Kidney (tissue), 14 donors: ENCODE data around the gene PBX3. TPM values are rescaled to one million over a fixed set of nuclear protein-coding genes. Genes with fewer than 3 reads are reported as not detected.
A peak's percentile ranks its signal among the peaks of the same experiment; 100 is the strongest.

Experiments used
- DNase-seq, 5 donors: peaks; one replicate each; pipeline ENCODE4 v3.0.0-alpha.2; 2013 to 2020
- FAIRE-seq: peaks from 2 replicates; lab custom pipeline; 2012; peaks lifted over from hg19 to GRCh38; lab: Jason Lieb, UNC
- H3K27ac ChIP-seq, 2 donors: one replicate each; pipeline ENCODE4 v1.7.0; 2013; ENCODE audit warnings: low read depth in 2 of 2, low read length in 2 of 2, inconsistent platforms in 1 of 2
- H3K27me3 ChIP-seq: one replicate; pipeline ENCODE4 v1.7.1; 2013; ENCODE audit warnings: low read length, inconsistent platforms; ENCODE audit not compliant: control insufficient read depth, insufficient read depth
- H3K36me3 ChIP-seq, 3 donors: one replicate each; pipeline versions ENCODE4 v1.7.0 to v1.7.1; 2013; ENCODE audit warnings: low read length in 3 of 3, control low read depth in 1 of 3, inconsistent platforms in 1 of 3; ENCODE audit not compliant: insufficient read depth in 3 of 3, control insufficient read depth in 2 of 3
- H3K4me1 ChIP-seq, 3 donors: one replicate each; pipeline versions ENCODE4 v1.7.0 to v1.7.1; 2013; ENCODE audit warnings: low read length in 3 of 3, inconsistent platforms in 1 of 3, low read depth in 1 of 3; ENCODE audit not compliant: control insufficient read depth in 2 of 3, insufficient read depth in 2 of 3
- H3K4me3 ChIP-seq, 3 donors: one replicate each; pipeline versions ENCODE4 v1.7.0 to v1.8.1; 2013; ENCODE audit warnings: low read length in 3 of 3, control low read depth in 1 of 3, inconsistent platforms in 1 of 3
- H3K9ac ChIP-seq, 3 donors: one replicate each; pipeline versions ENCODE4 v1.7.0 to v1.7.1; 2013; ENCODE audit warnings: low read length in 3 of 3, control low read depth in 1 of 3, inconsistent platforms in 1 of 3
- H3K9me3 ChIP-seq, 3 donors: one replicate each; pipeline versions ENCODE4 v1.7.0 to v1.7.1; 2013; ENCODE audit warnings: low read length in 3 of 3, control low read depth in 1 of 3, inconsistent platforms in 1 of 3; ENCODE audit not compliant: control insufficient read depth in 2 of 3, insufficient read depth in 1 of 3
- CTCF ChIP-seq: IDR thresholded peaks from 3 replicates; pipeline ENCODE4 v1.5.1; 2012; ENCODE audit warnings: mild to moderate bottlenecking, moderate library complexity, borderline replicate concordance; ENCODE audit not compliant: insufficient read depth; ENCODE audit errors: extremely low read depth
- intact Hi-C: fragments of 100-400 bp; cut with DNase I; formaldehyde crosslinking; loops from one replicate; pipeline ENCODE4 v1.11.1; 2022
- polyA plus RNA-seq: library from polyadenylated mRNA; stranded (reverse); fragments of 350-450 nt; fragmentation: Illumina TruSeq; extraction: RNeasy Lipid Tissue Mini Kit (QIAGEN cat#74804); gene quantifications from one replicate; pipeline ENCODE4 v1.2.3, GENCODE V29; 2014; ENCODE audit warnings: low read depth, low replicate concordance; ENCODE audit not compliant: insufficient read depth
- total RNA-seq: library from RNA; stranded (reverse); fragmentation: NEBNext Ultra II Directional; extraction: Animal tissue kit (Norgen Biotek cat#: 25700); gene quantifications from one replicate; pipeline ENCODE4 v1.2.1, GENCODE V29; 2021
- donor health status: control.
- donor health status: control.
- donor health status: control.
- donor health status: control.
- donor health status: control.
- donor health status: DM: yes; HTN: yes; CAD: no.
- donor health status: Normal renal cell carcinoma (clear cell type).

The PBX3 gene
- total and polyA plus RNA-seq, 2 donors from 2014 or later, result 10.2 to 23.6 TPM

GRCh38 chr9:125761676-125762450 lies 14.7 kb downstream of the PBX3 start:
- Histone ChIP-seq H3K4me1 (peaks cover 0 to 5% (median 2%) of the 10 kb centered on the region in 3 donors), H3K9ac (no peak overlapping the region), H3K36me3 (no peaks in the 10 kb centered on the region), H3K27ac (no peak overlapping the region), H3K27me3 (no peaks in the 10 kb centered on the region), H3K9me3 (no peaks in the 10 kb centered on the region), H3K4me3 (no peak overlapping the region)
- DNase-seq (no peak), FAIRE-seq (no peak)
- TF ChIP-seq CTCF, result no peak
- intact Hi-C loops, result no loop called here

GRCh38 chr9:125763394-125763801 lies 16.2 kb downstream of the PBX3 start:
- DNase-seq, result peak in 4 of 5 donors; percentile 52 to 84 (median 71)
- intact Hi-C loops, result no loop called here
- no peak overlapping the region for H3K4me3 ChIP-seq
- H3K27me3 ChIP-seq, result no peaks in the 10 kb centered on the region
- no peaks in the 10 kb centered on the region for H3K9me3 ChIP-seq
- peaks cover 0 to 5% (median 2%) of the 10 kb centered on the region in 3 donors for H3K4me1 ChIP-seq
- H3K9ac ChIP-seq, result no peak overlapping the region
- H3K36me3 ChIP-seq, result no peaks in the 10 kb centered on the region
- H3K27ac ChIP-seq, result no peak overlapping the region
- no peak for FAIRE-seq
- no peak for TF ChIP-seq CTCF

GRCh38 chr9:125764198-125764597 lies 17.0 kb downstream of the PBX3 start:
- H3K27me3 ChIP-seq, result no peaks in the 10 kb centered on the region
- H3K27ac ChIP-seq, result no peak overlapping the region
- TF ChIP-seq CTCF, result no peak
- H3K9ac ChIP-seq, result no peak overlapping the region
- H3K4me3 ChIP-seq, result no peak overlapping the region
- H3K9me3 ChIP-seq, result no peaks in the 10 kb centered on the region
- intact Hi-C loops, result no loop called here
- DNase-seq, result no peak
- H3K36me3 ChIP-seq, result no peaks in the 10 kb centered on the region
- no peak for FAIRE-seq
- peaks cover 0 to 5% (median 2%) of the 10 kb centered on the region in 3 donors for H3K4me1 ChIP-seq
